ENCODE measurements around the gene FCER1G.

FCER1G gene

DNA sequence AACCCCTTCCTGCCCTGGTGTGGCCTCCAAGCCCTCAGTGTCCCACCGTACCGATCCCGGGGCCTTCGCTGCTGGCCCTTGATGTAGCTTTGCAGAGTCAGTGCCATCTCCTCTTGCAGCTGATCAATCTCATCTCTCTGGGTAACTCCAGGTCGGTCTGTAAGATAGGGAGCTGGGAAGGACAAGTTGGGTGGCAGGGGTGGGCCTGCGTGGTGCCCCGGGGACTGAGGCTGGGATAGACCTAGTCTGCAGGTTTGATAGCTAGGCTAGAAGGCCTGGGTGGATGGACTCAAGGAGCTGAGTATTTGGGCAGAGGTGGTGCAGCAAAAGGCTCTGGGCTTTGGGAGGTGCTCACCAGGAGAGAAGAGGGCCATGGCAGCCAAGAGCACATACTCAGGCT, 15.7 kb downstream of the FCER1G start:
- H2AFZ ChIP-seq (ENCODE audit: low read depth, low read length, severe bottlenecking) = no peak overlapping the region
- H3K79me2 ChIP-seq (ENCODE audit: insufficient read depth, low read length) = no peaks in the 10 kb centered on the region
- H3F3A ChIP-seq (ENCODE audit: insufficient read depth) = no peaks in the 10 kb centered on the region
- no peak overlapping the region for H3K9ac ChIP-seq (ENCODE audit: low read length)
- H3K9me2 ChIP-seq (replicated peaks; ENCODE audit: insufficient read depth, low read length) = no peaks in the 10 kb centered on the region
- no peaks in the 10 kb centered on the region for H3K36me3 ChIP-seq (ENCODE audit: low read length)
- no peak overlapping the region for H3K4me3 ChIP-seq (ENCODE audit: insufficient read depth, low read length, poor library complexity, severe bottlenecking)
- no peaks in the 10 kb centered on the region for H3K9me3 ChIP-seq (ENCODE audit: insufficient read depth, low read length)
- no peaks in the 10 kb centered on the region for H4K20me1 ChIP-seq (ENCODE audit: low read depth, low read length)
- no peak overlapping the region for H3K27ac ChIP-seq (ENCODE audit: low read depth, low read length)
- no peak overlapping the region for H3K4me2 ChIP-seq (ENCODE audit: low read depth, low read length, poor library complexity, severe bottlenecking)
- no peaks in the 10 kb centered on the region for H3K27me3 ChIP-seq (ENCODE audit: low read length)
- TF ChIP-seq, protein P1, sequence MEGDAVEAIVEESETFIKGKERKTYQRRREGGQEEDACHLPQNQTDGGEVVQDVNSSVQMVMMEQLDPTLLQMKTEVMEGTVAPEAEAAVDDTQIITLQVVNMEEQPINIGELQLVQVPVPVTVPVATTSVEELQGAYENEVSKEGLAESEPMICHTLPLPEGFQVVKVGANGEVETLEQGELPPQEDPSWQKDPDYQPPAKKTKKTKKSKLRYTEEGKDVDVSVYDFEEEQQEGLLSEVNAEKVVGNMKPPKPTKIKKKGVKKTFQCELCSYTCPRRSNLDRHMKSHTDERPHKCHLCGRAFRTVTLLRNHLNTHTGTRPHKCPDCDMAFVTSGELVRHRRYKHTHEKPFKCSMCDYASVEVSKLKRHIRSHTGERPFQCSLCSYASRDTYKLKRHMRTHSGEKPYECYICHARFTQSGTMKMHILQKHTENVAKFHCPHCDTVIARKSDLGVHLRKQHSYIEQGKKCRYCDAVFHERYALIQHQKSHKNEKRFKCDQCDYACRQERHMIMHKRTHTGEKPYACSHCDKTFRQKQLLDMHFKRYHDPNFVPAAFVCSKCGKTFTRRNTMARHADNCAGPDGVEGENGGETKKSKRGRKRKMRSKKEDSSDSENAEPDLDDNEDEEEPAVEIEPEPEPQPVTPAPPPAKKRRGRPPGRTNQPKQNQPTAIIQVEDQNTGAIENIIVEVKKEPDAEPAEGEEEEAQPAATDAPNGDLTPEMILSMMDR (IDR thresholded peaks at IDR 0.05; ENCODE audit: insufficient read depth, low read length, poor library complexity, severe bottlenecking) = no peak
- TF ChIP-seq EZH2phosphoT487 (conservative IDR thresholded peaks at IDR 0.05; ENCODE audit: low read length) = no peak

DNA sequence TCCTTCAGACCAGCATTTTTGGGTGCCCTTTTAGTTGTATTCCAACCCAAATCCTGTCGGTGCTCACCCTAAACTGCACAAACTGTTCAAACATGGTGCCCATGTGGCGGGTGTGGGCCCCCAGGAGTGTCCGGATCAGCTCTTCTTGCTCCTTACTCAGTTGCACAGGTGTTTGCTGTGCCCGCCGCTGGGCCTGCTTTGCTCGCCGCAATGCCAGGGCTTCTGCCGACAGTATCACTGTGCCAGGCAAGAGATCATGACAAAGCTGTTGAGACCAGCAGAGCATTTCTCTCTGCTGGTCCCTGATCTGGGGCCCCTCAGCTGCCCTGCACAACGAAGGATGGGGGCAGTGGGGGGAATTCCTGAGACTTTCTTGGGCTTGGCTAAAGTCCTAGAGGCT, 18.0 kb downstream of the FCER1G start:
- Histone ChIP-seq H3K79me2 (ENCODE audit: insufficient read depth, low read length) (no peaks in the 10 kb centered on the region), H3K4me3 (ENCODE audit: insufficient read depth, low read length, poor library complexity, severe bottlenecking) (no peak overlapping the region), H3K27ac (ENCODE audit: low read depth, low read length) (no peak overlapping the region), H3F3A (ENCODE audit: insufficient read depth) (no peaks in the 10 kb centered on the region), H3K36me3 (ENCODE audit: low read length) (no peaks in the 10 kb centered on the region), H3K4me2 (ENCODE audit: low read depth, low read length, poor library complexity, severe bottlenecking) (no peak overlapping the region), H2AFZ (ENCODE audit: low read depth, low read length, severe bottlenecking) (no peak overlapping the region), H4K20me1 (ENCODE audit: low read depth, low read length) (no peaks in the 10 kb centered on the region), H3K27me3 (ENCODE audit: low read length) (no peaks in the 10 kb centered on the region), H3K9me2 (replicated peaks; ENCODE audit: insufficient read depth, low read length) (no peaks in the 10 kb centered on the region), H3K9me3 (ENCODE audit: insufficient read depth, low read length) (no peaks in the 10 kb centered on the region), H3K9ac (ENCODE audit: low read length) (no peak overlapping the region)
- TF ChIP-seq, protein P1 (IDR thresholded peaks at IDR 0.05; ENCODE audit: insufficient read depth, low read length, poor library complexity, severe bottlenecking) = no peak
- TF ChIP-seq EZH2phosphoT487 (conservative IDR thresholded peaks at IDR 0.05; ENCODE audit: low read length) = no peak

DNA sequence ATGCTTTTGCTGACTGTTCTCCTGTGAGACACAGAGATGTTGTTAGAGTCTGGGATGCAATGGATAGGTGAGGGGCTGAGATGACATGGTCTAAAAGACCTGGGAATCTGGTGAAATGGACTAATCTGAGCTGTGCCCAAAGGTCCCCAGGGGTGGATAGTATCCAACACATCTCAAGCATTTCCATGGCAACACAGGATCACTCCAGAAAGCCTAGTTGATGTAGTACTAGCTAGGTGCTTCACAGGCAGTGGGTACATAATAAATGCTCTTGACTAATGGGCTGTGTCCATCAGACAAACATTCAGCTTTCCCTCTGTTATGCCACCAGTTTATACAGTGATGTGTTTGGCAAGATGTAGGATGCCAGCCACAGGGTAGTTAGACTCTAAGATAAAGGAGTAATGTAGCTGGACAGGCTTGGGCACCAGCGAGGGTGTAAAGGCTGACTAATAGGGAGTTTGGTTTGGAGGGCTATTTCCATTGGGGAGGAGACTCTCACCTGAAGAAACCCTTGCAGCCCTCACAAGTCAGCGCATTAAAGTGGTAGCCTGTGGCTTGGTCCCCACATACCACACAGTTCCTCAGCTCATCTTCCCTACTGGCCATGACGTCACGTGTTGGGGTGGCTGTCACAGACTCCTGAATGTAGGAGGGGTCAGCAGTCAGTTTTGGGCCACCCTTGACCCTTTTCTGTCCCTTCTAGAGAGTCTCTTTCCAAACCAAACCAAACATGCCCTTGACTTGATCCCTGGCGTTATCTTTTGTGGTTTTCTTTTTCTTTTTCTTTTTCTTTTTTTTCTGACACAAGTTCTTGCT, 21.1 kb downstream of the FCER1G start:
- Histone ChIP-seq H3K4me3 (ENCODE audit: insufficient read depth, low read length, poor library complexity, severe bottlenecking) (no peak overlapping the region), H3K4me2 (ENCODE audit: low read depth, low read length, poor library complexity, severe bottlenecking) (no peak overlapping the region), H3K27ac (ENCODE audit: low read depth, low read length) (no peak overlapping the region), H4K20me1 (ENCODE audit: low read depth, low read length) (no peaks in the 10 kb centered on the region), H3K27me3 (ENCODE audit: low read length) (no peaks in the 10 kb centered on the region), H3K9ac (ENCODE audit: low read length) (no peak overlapping the region), H3K9me2 (replicated peaks; ENCODE audit: insufficient read depth, low read length) (no peaks in the 10 kb centered on the region), H3K9me3 (ENCODE audit: insufficient read depth, low read length) (no peaks in the 10 kb centered on the region), H3F3A (ENCODE audit: insufficient read depth) (no peaks in the 10 kb centered on the region), H3K79me2 (ENCODE audit: insufficient read depth, low read length) (no peaks in the 10 kb centered on the region), H2AFZ (ENCODE audit: low read depth, low read length, severe bottlenecking) (no peak overlapping the region), H3K36me3 (ENCODE audit: low read length) (no peaks in the 10 kb centered on the region)
- TF ChIP-seq, protein P1 (IDR thresholded peaks at IDR 0.05; ENCODE audit: insufficient read depth, low read length, poor library complexity, severe bottlenecking) = no peak
- TF ChIP-seq EZH2phosphoT487 (conservative IDR thresholded peaks at IDR 0.05; ENCODE audit: low read length) = no peak

All from SU-DHL-6 (cell line).